HepG2 (cell line): ENCODE data around the gene CASS4. TPM values are rescaled to one million over a fixed set of nuclear protein-coding genes. Genes with fewer than 3 reads are reported as not detected.

Source experiments
- polyA plus RNA-seq, 8 experiments: library from polyadenylated mRNA; depleted of rRNA in 3 of 8; stranded (reverse) in 7 of 8; unstranded in 1 of 8; fragments of >200 nt; fragmentation: Illumina TruSeq in 4 of 8; extraction: Trizol in 4 of 8; gene quantifications; 2 replicates each; pipeline versions ENCODE4 v1.2.1 to v1.2.3, GENCODE V29; 2011 to 2016; ENCODE audit warnings: low read depth in 4 of 8, missing spikeins in 1 of 8, mixed read lengths in 1 of 8; ENCODE audit not compliant: insufficient read depth in 1 of 8
- small RNA-seq, 3 experiments: library from RNA; depleted of rRNA; stranded (forward); fragments of <200 nt; gene quantifications; one replicate each; pipeline ENCODE3, GENCODE V24; 2012; ENCODE audit warnings: low read depth in 2 of 3, low replicate concordance in 1 of 3; ENCODE audit not compliant: insufficient read length in 3 of 3, insufficient read depth in 2 of 3
- total RNA-seq, 5 experiments: library from RNA; depleted of rRNA; stranded (reverse); fragments of >200 nt; fragmentation: Illumina TruSeq; extraction: Trizol; gene quantifications; 2 replicates each; pipeline ENCODE4 v1.2.3, GENCODE V29; 2016; ENCODE audit warnings: low read depth in 1 of 5

Gene CASS4
- total and polyA plus RNA-seq, 2 of the 13 experiments (the other 11 are each of a cell fraction or from before 2014, with no cell fraction given): 0.17 to 0.49 TPM

Small RNA genes lying within 50 kb of the gene (small RNA-seq; reads per million reads assigned to genes)
- gene RPL39P: 0 reads per million in 3 experiments

Other genes starting within 250 kb of the CASS4 start
- gene MC3R, start 163.5 kb upstream of the CASS4 start, total RNA-seq (2016; rRNA removed; fragmentation: Illumina TruSeq; extraction: Trizol): not detected in 2 replicates
- gene MC3R, start 163.5 kb upstream of the CASS4 start, polyA plus RNA-seq (2011; rRNA removed): not detected in 2 replicates
- gene FAM210B, start 53.3 kb upstream of the CASS4 start, total RNA-seq (2016; rRNA removed; fragmentation: Illumina TruSeq; extraction: Trizol): 75.9 and 88.4 TPM in 2 replicates
- gene FAM210B, start 53.3 kb upstream of the CASS4 start, polyA plus RNA-seq (2011; rRNA removed): 107 and 111 TPM in 2 replicates
- 224 and 335 TPM in 2 replicates for gene AURKA, start 20.0 kb upstream of the CASS4 start, total RNA-seq (2016; rRNA removed; fragmentation: Illumina TruSeq; extraction: Trizol)
- 55.7 and 96.4 TPM in 2 replicates for gene AURKA, start 20.0 kb upstream of the CASS4 start, polyA plus RNA-seq (2011; rRNA removed)
- gene CSTF1, start 19.6 kb upstream of the CASS4 start, total RNA-seq (2016; rRNA removed; fragmentation: Illumina TruSeq; extraction: Trizol): 70.9 and 105 TPM in 2 replicates
- gene CSTF1, start 19.6 kb upstream of the CASS4 start, polyA plus RNA-seq (2011; rRNA removed): 67.9 and 100 TPM in 2 replicates
- gene RTF2, start 56.4 kb downstream of the CASS4 start, total RNA-seq (2016; rRNA removed; fragmentation: Illumina TruSeq; extraction: Trizol): 142 and 202 TPM in 2 replicates
- gene RTF2, start 56.4 kb downstream of the CASS4 start, polyA plus RNA-seq (2011; rRNA removed): 73.3 and 81.8 TPM in 2 replicates
- 0.15 TPM in 1 of 2 replicates, not detected in the other for gene FAM209A, start 112.5 kb downstream of the CASS4 start, total RNA-seq (2016; rRNA removed; fragmentation: Illumina TruSeq; extraction: Trizol)
- gene FAM209A, start 112.5 kb downstream of the CASS4 start, polyA plus RNA-seq (2011; rRNA removed): 0.36 and 0.51 TPM in 2 replicates
- 0.24 and 0.32 TPM in 2 replicates for gene FAM209B, start 121.0 kb downstream of the CASS4 start, total RNA-seq (2016; rRNA removed; fragmentation: Illumina TruSeq; extraction: Trizol)
- gene FAM209B, start 121.0 kb downstream of the CASS4 start, polyA plus RNA-seq (2011; rRNA removed): 0.10 and 0.42 TPM in 2 replicates
- not detected in 2 replicates for gene TFAP2C, start 217.0 kb downstream of the CASS4 start, total RNA-seq (2016; rRNA removed; fragmentation: Illumina TruSeq; extraction: Trizol)
- gene TFAP2C, start 217.0 kb downstream of the CASS4 start, polyA plus RNA-seq (2011; rRNA removed): not detected in 2 replicates